Activated CD4-positive, CD25-positive, alpha-beta regulatory T cell treated with anti-CD3 and anti-CD28 coated beads, Interleukin-2, amount 50 U/mL, for 72 hours (primary cell): ENCODE measurements around the gene SH3PXD2A.

Experiments used
- DNase-seq: peaks from one replicate; pipeline ENCODE4 v3.0.0; 2021

The SH3PXD2A gene

DNA sequence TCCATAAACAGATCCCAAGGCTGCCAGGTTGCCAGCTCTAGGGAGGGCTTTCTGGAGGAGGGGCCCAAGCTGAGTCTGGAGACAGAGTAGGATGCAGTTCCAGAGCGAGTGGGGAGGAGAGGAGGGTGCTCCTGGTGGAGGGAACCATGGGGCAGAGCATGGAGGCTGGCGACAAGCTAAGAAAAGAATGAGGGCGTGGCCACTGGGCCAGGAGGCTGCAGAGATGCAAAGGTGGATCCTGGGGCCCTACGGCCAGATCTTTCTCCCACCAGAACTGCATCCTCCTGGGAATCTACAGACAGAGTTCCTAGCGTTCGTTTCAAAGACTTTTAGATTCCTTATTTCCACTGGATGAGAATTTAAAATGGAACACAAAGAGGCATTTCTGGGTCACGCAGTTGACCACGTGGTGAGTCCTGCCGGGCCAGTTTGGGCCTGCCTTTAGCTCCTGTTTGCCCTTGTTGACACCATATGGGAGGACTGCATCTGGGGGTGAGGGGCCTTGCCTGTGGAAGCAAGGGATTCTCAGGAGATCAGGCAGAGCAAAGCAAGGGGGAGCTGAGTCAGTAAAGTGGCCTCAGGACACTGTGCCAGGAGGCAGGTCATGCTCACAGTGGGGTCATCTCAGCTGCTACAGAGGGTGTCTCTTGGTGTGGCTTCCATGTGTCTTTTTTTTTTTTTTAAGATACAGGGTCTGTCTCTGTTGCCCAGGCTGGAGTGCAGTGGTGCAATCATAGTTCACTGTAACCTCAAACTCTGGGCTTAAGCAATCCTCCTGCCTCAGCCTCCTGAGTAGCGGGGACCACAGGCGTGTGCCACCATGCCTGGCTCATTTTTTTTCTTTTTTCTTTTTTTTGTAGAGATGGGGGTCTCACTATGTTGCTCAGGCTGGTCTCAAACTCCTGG is 137.8 kb downstream of the SH3PXD2A start:
- DNase-seq: no peak

DNA sequence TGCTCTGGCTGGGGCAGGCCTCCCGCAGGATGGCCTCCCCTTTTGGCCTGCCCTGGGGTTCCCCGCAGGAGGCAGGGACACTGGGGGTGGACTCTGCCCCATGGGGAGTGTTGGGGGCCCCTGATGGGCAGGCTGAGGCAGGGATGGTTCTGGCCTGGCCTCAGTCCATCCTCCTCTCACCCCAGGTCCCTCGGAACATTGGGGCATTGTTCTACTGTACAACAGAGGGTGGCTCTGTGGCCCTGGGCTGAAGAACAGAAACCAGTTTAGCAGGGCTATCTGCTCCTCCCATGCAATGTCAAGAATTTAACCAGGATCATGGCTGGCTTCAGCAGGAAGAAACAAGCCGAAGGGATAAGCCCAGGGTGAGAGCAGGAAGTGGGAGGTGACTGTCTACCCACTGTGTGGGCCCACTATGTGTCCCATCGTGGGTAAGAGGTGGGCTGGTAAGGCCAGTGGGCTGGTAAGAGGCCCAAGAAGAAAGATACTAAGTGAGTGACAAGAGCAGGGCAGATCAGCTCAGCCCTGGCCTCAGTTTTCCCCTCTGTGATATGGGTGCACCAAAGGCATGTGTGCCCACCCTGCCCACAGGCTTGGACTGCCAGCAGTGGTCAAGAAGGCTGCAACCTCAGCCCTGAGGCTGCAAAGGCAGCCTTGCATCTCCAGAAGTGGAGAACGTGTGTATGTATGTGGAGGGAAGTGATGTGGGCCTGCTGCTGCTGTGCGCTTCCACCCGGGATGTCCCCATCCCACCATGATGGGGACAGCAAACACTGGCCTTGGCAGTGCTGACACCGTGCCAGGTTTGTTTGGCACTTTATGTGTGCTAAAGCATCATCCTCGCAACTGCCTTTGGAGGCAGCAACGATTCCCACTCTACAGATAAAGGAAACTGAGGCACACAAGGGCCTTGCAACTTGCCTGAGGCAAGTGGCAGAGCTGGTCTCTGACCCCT is 138.9 kb downstream of the SH3PXD2A start:
- DNase-seq: no peak

DNA sequence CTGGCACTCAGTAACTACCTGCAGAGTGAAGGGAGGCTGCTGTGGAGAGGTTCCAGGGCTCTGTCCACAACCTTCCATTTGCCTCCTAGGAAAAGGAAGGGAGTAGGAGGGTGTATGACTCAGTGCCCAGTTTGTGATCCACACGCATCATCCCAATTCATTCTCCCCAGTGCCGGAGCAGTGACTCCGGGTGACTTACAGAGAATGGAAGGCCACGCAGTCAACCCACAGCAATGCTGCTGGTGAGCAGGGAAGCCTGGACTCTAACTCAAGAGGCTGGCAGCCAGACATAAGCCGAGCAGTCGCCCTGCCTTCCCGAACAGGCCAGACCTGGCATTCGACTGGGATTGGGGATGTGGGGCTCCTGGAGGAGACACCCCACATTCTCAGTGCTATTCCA is 139.9 kb downstream of the SH3PXD2A start:
- DNase-seq: no peak

DNA sequence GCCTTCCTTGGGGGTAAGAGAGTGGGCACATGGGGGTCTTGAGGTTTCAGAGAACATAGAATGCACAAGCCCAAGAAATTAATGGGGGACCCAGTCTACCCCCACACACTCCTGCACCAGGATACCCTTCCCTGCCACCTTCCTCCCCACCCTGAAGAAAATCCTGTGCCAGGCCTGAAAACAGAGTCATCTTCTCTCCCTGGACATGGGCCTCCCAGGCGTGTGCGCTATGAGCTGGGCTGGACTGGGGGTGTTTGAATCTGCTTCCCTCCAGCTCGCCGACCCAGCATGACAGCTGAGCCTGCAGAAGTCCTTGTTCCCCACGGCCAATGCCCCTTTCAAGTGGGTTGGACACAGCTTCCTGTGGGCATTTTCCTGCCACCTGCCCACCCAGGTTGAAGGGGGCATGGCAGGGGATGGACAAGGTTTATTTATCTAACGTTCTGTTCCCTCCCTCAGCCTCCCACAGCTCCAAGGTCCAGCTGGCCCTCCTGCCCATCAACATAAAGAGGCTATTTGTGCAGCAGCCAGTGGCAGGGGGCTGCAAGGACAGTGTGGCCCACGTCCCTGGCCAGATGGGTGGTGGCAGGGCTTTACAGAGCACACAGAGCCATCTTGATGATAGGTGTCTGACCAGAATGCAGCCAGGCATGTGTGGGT is 141.0 kb downstream of the SH3PXD2A start:
- no peak for DNase-seq

DNA sequence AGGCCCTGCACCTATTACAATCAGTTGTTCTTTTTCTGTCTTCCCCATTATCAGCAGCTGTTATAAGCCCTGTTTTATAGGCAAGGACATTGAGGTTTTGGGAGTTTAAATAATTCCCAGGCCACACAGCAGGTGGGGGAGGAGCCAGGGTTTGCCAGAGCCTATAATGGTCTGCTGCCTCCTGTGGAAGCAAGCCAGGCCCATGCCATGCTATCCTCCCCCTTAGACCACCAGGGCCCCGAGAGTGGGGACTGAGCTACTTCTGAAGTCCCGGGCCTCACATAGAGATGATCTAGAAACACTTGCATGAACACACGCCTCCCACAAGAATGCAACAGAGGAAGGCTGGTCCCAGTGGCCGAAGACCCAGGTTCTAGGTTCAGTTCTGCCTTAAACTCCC is 141.7 kb downstream of the SH3PXD2A start:
- no peak for DNase-seq

DNA sequence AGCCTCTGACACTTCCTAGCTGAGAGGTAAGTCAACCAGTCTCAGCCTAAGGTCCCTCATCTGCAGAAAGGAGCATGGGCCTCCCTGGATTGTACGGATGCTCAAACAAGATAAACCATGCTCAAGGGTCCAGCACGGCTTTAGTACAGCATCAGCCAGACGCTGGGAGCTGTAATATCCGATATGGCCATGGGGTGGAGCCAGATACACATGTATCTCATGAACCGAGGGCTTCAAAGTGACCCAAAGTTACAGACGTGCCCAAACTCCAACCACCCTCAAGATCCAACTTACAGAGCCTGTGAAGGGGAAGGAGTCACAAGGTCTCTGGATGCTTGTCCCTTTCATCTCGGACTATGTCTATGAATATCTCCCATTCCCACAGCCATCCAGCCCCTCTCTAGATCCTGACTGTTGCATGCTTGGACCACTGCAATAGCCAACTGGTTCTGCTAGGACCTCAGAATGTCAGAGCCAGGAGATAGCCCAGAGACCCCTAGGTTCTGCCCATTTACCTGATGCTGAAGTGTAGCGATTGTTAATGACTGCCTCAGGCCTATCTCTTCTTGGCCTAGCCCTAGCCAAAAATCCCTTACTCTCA is 142.4 kb downstream of the SH3PXD2A start:
- peak; percentile 85 for DNase-seq

DNA sequence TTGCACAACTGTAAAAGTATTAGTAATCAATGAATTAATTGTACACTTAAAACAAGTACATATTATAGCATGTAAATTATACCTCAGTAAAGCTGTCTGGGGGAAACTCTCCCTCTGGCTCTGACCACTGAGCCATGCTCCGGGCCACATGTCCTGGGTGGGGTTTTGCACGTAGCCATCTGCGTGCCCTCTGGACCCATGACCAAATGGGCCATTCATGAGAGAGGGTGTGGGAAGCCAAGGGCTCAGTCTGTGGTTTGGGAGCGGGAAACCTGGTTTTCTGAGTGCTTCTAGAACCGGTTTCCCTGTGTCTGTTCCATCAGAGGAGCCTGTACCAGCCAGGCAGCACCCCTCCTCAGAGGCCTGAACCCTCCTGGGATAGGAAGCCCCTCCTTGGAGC is 143.2 kb downstream of the SH3PXD2A start:
- no peak for DNase-seq

DNA sequence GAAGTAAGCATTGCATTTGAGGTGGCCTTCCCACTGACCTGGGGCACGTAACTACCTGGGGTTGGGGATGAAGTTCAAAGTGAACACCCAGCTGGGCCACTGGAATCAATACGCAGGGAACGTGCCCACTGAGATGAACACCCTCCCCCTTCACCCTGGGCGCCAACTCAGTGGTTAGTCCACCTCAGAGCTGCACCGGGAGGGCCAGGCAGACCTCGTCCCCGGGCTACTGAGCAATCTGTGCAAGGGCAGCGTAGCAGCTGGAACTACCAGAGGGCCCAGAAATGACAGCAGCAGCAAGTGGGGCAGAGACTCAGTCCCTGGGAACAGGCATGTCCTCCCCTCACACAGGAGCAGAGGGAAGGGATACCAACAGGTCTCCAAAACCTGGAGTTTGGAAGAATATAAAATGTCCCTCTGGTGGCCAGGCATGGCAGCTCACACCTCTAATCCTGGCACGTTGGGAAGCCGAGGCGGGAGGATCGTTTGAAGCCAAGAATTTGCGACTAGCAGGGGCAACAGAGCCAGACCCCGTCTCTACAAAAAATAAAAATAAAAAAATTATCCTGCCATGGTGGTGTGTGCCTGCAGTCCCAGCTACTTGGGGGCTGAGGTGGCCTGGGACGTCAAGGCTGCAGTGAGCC is 143.9 kb downstream of the SH3PXD2A start:
- DNase-seq: no peak

DNA sequence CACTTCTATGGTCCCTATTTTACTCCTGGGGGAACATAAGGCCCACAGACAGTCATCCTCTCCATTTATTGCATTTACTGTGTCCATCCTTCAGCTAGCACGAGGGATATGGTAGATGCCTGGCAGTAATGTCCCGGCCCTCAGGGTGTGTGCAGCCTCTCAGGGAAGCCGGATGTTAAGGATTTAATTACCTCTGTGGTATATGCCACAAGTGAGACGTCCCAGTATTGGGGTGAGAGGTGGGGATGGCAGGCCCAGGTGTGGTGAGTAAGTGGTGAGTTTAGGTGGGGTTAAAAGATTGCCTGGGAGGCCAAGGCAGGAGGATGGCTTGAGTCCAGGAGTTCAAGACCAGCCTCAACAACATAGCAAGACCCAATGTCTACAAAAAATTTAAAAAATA is 144.9 kb downstream of the SH3PXD2A start:
- no peak for DNase-seq

DNA sequence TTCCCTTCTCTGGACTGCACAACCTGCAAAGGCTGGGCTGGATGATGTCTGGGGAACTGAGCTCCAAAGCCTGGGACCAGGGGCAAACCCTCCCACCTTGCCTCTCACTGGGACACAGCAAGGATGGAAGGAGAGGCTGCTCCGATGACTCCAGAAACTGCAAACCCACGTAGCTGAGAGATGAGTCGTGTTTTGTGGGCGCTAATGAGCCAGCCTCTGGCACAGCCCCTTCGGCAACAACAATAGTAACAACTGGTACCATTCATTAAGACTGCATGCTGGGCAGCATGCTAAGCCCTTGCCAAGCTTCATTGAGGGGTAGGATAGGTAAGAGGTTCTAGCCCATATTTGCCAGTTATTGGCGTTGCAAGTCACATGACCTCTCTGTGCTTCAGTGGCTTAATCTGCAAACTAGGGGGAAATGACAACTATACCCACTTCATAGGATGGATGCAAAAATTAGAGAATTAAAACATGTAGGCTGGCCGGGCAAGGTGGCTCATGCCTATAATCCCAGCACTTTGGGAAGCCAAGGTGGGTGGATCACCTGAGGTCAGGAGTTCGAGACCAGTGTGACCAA is 145.9 kb downstream of the SH3PXD2A start:
- no peak for DNase-seq

DNA sequence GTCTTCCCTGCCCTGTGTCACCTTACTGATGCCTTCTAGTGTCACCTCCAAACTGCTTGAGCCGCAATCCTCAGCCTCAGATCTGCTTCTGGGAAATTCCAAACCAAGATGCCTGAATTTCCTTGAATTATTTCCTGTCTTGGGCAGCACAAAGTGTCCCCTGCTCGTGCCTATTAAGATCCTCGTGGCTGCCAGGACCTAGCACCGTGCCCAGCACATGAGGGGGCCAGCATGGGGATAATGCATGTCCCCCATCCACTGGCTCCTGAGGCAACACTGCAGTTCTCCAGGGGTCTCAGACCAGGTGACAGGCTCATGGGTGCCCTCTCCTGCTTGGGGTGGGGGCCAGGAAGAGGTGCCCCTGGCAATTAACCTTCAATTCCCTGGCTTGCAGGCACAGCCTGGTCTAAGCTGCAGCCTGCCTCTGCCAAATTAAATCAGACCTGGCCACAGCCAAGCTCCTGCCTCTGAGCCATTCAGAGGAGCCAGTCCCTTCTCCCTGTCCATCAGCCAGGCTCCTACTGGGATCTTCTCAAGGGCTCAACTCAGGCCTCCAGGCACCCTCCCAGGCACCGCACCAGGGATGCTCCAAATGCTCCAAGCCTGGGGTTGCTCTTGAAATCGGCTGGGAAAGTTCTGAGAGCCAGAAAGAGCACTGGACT is 146.6 kb downstream of the SH3PXD2A start:
- DNase-seq: no peak

DNA sequence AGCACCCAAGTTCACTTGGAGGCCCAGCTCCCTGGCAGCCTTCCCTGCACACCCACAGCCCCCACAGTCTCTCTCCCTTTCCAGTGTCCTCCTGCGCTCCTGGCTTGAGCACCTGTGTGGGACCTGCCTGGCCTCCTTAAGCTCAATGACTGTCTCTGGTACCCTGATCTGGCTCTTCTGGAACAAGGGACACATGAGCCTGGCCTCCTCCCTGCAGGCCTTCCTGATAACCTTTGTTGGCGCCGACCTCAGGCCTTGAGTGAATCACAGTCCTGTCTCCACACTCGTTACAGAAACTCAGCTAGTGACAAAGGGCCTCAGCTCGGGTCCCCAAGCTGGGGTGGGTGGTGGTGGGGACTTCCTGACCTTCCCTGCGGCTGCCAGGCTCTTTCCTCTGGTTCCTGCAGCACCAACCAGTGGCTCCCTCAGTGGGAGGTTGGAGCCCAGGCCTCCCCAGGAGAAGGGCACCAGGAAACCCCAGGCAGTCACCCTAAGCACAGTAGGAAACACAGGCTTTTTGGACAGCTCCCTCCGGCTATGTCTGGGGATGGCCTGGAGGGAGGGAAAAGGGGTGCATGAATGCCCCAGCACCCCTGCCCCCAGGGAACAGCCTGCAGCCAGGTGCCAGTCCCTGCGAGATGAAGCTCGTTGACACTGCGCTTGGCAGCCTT is 147.3 kb downstream of the SH3PXD2A start:
- no peak for DNase-seq

DNA sequence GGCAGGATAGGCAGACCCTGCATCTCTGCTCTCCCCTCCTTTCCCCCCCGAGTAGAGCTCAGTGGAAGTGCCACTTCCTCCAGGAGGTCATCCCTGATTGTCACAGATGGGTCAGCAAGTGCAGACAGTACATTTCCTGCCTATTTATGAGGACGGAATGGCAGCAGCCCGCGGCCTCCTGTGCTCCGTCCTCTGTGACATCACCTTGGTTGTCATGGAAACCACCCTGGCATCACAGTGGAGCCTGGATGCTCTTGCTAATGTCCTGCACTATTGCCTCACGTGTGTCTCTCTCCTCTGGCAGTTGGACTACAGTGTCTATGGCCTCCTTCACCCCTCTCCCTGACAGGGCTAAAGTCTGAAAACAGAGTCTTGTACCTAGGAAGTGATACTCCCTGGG is 148.6 kb downstream of the SH3PXD2A start:
- no peak for DNase-seq

DNA sequence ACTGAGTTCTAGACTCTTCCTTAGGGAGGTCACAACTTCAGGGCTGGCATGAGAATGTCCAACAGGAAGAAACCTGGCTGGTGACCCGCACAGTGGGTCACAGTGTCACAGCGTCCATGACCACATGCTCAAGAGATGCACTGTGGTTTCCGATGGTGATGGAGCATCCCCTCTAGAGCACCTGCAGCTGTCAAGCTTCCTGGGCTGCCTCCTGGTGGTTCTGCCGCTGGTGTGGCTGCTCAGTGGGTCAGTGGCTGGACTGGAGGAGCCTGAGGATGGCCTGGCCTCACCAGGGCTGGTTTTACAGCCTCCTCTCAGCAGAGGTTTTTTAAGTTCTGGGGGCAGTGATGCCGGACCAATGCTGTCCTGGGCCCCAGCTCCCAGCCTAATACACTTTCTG is 149.3 kb downstream of the SH3PXD2A start:
- DNase-seq: no peak

DNA sequence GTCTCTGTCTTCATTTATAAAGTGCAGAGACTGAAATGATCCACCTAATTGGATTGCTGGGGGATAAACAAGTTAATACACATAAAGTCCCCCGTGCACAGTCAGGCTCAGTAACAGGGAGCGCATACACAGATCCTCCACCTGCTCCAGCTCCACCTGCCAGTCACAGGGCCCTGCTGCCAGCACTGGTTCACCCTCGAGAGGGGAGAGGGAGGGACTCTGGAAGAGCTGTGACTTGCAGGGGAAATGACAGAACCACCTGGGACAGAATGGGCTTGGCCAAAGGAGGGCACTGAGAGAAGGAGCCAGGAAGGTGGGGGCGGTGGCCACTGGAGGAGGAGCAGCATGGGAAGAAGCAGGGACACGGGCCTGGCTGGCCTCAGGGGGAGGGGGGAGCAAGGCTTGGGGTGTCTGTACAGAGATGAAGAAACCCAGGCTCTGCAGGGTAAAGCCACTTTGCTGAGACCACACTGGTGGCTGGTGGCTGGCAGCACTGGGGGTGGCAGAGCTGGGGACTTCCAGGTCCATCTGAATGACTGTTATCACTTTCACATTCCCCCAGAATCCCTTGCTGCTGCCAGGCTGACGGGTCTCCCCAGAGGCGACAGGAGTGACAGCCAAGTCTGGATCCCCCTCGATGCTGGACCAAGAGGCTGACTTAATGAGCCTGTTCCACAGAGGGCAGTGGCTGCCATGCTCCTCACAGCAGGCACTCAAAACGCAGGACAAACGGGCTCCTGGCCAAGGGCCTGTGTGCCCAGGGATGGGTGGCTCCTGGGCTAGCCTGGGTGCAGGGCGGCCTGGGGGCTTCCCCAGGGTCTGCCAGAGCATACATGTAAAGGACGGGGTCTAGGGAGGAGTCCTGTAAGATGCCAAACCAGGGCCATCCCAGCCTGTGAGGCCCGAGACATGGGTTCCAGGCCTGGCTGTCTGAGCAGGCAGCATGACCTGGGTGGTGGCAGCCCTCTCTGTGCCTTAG is 151.1 kb downstream of the SH3PXD2A start:
- no peak for DNase-seq

DNA sequence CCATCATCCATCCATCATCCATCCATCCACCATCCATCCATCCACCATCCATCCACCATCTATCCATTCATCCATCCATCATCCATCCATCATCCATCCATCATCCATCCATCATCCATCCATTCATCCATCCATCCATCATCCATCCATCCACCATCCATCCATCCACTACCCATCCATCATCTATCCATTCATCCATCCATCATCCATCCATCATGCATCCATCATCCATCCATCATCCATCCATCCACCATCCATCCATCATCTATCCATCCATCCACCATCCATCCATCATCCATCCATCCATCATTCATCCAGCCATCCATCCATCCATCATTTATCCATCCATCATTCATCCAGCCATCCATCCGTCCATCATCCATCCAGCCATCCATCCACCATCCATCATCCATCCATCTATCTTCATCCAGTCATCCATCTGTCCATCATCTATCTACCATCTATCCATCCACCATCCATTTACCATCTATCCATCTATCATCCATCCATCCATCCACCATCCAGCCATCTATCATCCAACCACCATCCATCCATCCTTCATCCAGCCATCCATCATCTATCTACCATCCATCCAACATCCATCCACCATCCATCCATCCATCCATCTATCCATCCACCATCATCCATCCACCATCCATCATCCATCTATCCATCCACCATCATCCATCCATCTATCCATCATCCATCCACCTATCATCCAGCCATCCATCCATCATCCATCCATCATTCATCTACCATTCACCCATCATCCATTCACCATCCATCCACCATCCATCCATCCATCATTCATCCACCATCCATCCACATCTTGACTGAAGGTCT is 153.8 kb downstream of the SH3PXD2A start:
- no peak for DNase-seq

DNA sequence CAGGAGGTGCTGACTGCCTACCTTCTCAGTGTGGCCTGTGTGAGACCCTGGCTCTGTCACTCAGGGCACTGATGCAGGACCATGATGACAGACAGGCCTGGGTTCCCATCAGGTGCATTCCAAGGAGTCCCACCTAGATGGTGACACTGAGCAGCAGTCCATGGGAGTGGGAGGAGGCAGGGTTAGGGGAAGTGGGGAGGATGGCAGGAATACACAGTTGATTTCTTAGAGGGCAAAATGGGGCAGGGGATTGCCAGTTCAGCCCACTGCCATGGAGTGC is 155.0 kb downstream of the SH3PXD2A start:
- no peak for DNase-seq

DNA sequence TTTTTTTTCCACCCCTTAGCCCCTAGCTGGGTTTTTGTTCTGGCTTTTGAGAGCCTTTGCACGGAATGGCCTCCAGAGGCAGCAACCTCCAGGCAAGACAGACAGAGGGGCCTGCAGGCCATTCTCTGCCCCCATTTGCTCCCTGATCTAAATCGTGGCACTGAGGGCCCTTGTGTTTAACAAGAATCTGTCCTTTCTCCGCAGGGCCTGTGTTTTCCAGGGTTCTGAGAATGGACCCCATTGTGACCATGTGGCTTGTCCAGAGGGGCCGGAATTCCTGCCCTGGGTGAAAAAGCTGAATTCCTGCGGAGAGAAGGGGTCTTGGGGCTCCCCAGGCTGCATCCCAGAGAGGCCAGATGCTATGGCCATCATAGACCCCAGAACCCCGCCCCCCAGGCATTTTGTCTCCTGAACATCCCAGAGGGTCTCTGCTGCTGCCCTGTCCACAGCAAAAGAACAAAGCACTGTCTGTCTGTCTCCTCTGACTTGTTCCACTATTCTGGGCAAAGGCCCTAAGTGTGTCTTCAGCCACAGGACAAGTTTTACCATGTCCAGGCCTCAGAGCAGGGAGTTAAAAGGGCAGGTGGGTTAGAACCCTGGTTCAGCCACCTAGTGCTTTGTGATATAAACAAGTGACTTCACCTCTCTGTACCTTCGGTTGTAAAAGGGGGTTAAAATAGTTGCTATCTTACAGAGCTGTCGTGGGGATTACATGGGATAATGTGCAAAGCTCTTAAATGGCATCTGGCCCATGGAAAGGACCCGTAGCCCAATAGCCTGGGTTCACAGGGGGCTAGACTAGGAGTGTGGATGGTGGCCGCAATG is 155.6 kb downstream of the SH3PXD2A start:
- no peak for DNase-seq
